Measurements from ENCODE around the gene AFG1L. TPM values are rescaled to one million over a fixed set of nuclear protein-coding genes. Genes with fewer than 3 reads are reported as not detected.

Gene AFG1L
- total and polyA plus RNA-seq, 4 donors = 2.7 to 2.8 (median 2.7) TPM

- TF ChIP-seq NR2F2 (IDR thresholded peaks at IDR 0.05) = no peak
- no peak for TF ChIP-seq HNF4G (IDR thresholded peaks at IDR 0.05)
- no peak for TF ChIP-seq HNF4A (conservative IDR thresholded peaks at IDR 0.05)
- TF ChIP-seq GABPA (IDR thresholded peaks at IDR 0.05 in 1 of 2, conservative IDR thresholded peaks at IDR 0.05 in 1 of 2) = no peak
- no peak for TF ChIP-seq JUND (IDR thresholded peaks at IDR 0.05)
- no peak for TF ChIP-seq REST (IDR thresholded peaks at IDR 0.05)
- no peak for TF ChIP-seq EGR1 (IDR thresholded peaks at IDR 0.05; ENCODE audit: low read depth in 2 of 2)
- no peak for TF ChIP-seq TAF1 (conservative IDR thresholded peaks at IDR 0.05)
- TF ChIP-seq SP1 (IDR thresholded peaks at IDR 0.05) = no peak
- no peak overlapping the region for H3K9ac ChIP-seq (ENCODE audit: low read depth in 1 of 2, low read length in 2 of 2)
- 89% methylated on average over 2 of the region's 2 CpGs for WGBS
These were observed 170.2 kb downstream of the AFG1L start for GRCh38 chr6:108465098-108465495.

GRCh38 chr6:108468346-108468745 is 173.5 kb downstream of the AFG1L start:
- Histone ChIP-seq H3K9ac (ENCODE audit: low read depth in 1 of 2, low read length in 2 of 2) (no peak overlapping the region), H3K4me3 (ENCODE audit: low read depth in 1 of 3, low read length in 3 of 3) (no peak overlapping the region), H3K27me3 (ENCODE audit: control insufficient read depth in 4 of 4, insufficient read depth in 4 of 4, low read length in 3 of 4) (no peaks in the 10 kb centered on the region), H3K4me1 (ENCODE audit: control insufficient read depth in 4 of 4, insufficient read depth in 4 of 4, low read length in 3 of 4) (peaks cover 0 to 4% (median 0%) of the 10 kb centered on the region in 4 donors), H3K27ac (ENCODE audit: low read depth in 1 of 2, low read length in 2 of 2) (no peak overlapping the region), H3K36me3 (ENCODE audit: control insufficient read depth in 4 of 4, insufficient read depth in 3 of 4, low read depth in 1 of 4, low read length in 3 of 4) (no peaks in the 10 kb centered on the region), H3K9me3 (ENCODE audit: control insufficient read depth in 4 of 4, low read length in 3 of 4) (no peaks in the 10 kb centered on the region)
- no peak for DNase-seq (ENCODE audit: low spot score)
- WGBS = 81% methylated on average over 1 of the region's 1 CpG
- TF ChIP-seq TAF1 (conservative IDR thresholded peaks at IDR 0.05) = no peak
- TF ChIP-seq FOXA1 (IDR thresholded peaks at IDR 0.05) = no peak
- TF ChIP-seq ATF3 (IDR thresholded peaks at IDR 0.05) = no peak
- TF ChIP-seq YY1 (IDR thresholded peaks at IDR 0.05) = no peak
- no peak for TF ChIP-seq FOXA2 (IDR thresholded peaks at IDR 0.05)
- TF ChIP-seq SP1 (IDR thresholded peaks at IDR 0.05) = no peak
- no peak for TF ChIP-seq RXRA (IDR thresholded peaks at IDR 0.05)
- TF ChIP-seq HNF4G (IDR thresholded peaks at IDR 0.05) = no peak
- TF ChIP-seq JUND (IDR thresholded peaks at IDR 0.05) = no peak
- no peak for TF ChIP-seq GABPA (IDR thresholded peaks at IDR 0.05 in 1 of 2, conservative IDR thresholded peaks at IDR 0.05 in 1 of 2)
- TF ChIP-seq EGR1 (IDR thresholded peaks at IDR 0.05; ENCODE audit: low read depth in 2 of 2) = no peak
- no peak for TF ChIP-seq MAX (IDR thresholded peaks at IDR 0.05)
- no peak for TF ChIP-seq CTCF (IDR thresholded peaks at IDR 0.05; ENCODE audit: low read depth, low read length, missing input control)
- TF ChIP-seq RAD21 (IDR thresholded peaks at IDR 0.05) = no peak
- TF ChIP-seq REST (IDR thresholded peaks at IDR 0.05) = no peak
- TF ChIP-seq HNF4A (conservative IDR thresholded peaks at IDR 0.05) = no peak
- TF ChIP-seq NR2F2 (IDR thresholded peaks at IDR 0.05) = no peak
- TF ChIP-seq ZBTB33 (IDR thresholded peaks at IDR 0.05) = no peak

More at GRCh38 chr6:108465098-108465495, 170.2 kb downstream of the AFG1L start:
- Histone ChIP-seq H3K4me1 (ENCODE audit: control insufficient read depth in 4 of 4, insufficient read depth in 4 of 4, low read length in 3 of 4) (peaks cover 0 to 9% (median 0%) of the 10 kb centered on the region in 4 donors), H3K4me3 (ENCODE audit: low read depth in 1 of 3, low read length in 3 of 3) (no peak overlapping the region), H3K36me3 (ENCODE audit: control insufficient read depth in 4 of 4, insufficient read depth in 3 of 4, low read depth in 1 of 4, low read length in 3 of 4) (no peaks in the 10 kb centered on the region), H3K27me3 (ENCODE audit: control insufficient read depth in 4 of 4, insufficient read depth in 4 of 4, low read length in 3 of 4) (no peaks in the 10 kb centered on the region), H3K9me3 (ENCODE audit: control insufficient read depth in 4 of 4, low read length in 3 of 4) (no peaks in the 10 kb centered on the region), H3K27ac (ENCODE audit: low read depth in 1 of 2, low read length in 2 of 2) (no peak overlapping the region)
- no peak for DNase-seq (ENCODE audit: low spot score)

Data from liver (tissue), 9 donors.